AG09309 (cell line): ENCODE data around the gene NCF2.

ENCODE experiments used
- DNase-seq: peaks from one replicate; pipeline ENCODE4 v3.0.0-alpha.2; 2010; ENCODE audit warnings: low read depth
- H3K4me3 ChIP-seq: 2 replicates; pipeline ENCODE4 v1.5.1; 2011; ENCODE audit warnings: mild to moderate bottlenecking, low read depth, low read length, moderate library complexity; ENCODE audit not compliant: control insufficient read depth
- TF ChIP-seq, protein P1 (sequence below): IDR thresholded peaks from 2 replicates; pipeline ENCODE4 v1.5.1; 2011; ENCODE audit warnings: mild to moderate bottlenecking, low read depth, low read length, inconsistent platforms; ENCODE audit not compliant: insufficient read depth, control insufficient read depth; ENCODE audit errors: missing control alignments

NCF2 gene

GRCh38 chr1:183533617-183534174, 56.6 kb downstream of the NCF2 start:
- no peak for DNase-seq
- TF ChIP-seq, protein P1, sequence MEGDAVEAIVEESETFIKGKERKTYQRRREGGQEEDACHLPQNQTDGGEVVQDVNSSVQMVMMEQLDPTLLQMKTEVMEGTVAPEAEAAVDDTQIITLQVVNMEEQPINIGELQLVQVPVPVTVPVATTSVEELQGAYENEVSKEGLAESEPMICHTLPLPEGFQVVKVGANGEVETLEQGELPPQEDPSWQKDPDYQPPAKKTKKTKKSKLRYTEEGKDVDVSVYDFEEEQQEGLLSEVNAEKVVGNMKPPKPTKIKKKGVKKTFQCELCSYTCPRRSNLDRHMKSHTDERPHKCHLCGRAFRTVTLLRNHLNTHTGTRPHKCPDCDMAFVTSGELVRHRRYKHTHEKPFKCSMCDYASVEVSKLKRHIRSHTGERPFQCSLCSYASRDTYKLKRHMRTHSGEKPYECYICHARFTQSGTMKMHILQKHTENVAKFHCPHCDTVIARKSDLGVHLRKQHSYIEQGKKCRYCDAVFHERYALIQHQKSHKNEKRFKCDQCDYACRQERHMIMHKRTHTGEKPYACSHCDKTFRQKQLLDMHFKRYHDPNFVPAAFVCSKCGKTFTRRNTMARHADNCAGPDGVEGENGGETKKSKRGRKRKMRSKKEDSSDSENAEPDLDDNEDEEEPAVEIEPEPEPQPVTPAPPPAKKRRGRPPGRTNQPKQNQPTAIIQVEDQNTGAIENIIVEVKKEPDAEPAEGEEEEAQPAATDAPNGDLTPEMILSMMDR, result no peak
- no peak overlapping the region for H3K4me3 ChIP-seq

GRCh38 chr1:183528577-183528976, 61.7 kb downstream of the NCF2 start:
- no peak for DNase-seq
- TF ChIP-seq, protein P1, result no peak
- H3K4me3 ChIP-seq, result no peak overlapping the region

- no peak for DNase-seq
- TF ChIP-seq, protein P1, result no peak
- H3K4me3 ChIP-seq, result no peak overlapping the region
Measured at GRCh38 chr1:183522104-183522503, 68.2 kb downstream of the NCF2 start.

DNA sequence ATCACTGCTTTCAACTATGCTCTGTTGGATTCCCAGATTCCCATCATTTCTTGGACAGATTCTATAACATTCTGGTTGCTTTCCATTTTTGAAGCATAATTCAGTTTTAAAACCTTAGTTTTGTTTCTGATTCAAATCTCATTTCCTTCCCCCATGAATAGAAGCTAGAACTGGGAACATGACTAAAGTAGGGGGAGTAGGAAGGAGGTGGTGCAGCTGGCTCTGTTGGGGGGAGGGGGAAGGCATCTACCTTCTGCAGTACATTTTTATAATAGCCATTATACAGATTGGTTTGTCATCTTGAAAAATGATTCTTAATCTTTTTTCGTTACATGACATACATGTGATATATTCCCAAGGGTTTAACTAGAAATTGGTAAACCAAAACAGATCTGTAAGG, 69.9 kb downstream of the NCF2 start:
- DNase-seq, result no peak
- no peak overlapping the region for H3K4me3 ChIP-seq
- TF ChIP-seq, protein P1, result no peak

DNA sequence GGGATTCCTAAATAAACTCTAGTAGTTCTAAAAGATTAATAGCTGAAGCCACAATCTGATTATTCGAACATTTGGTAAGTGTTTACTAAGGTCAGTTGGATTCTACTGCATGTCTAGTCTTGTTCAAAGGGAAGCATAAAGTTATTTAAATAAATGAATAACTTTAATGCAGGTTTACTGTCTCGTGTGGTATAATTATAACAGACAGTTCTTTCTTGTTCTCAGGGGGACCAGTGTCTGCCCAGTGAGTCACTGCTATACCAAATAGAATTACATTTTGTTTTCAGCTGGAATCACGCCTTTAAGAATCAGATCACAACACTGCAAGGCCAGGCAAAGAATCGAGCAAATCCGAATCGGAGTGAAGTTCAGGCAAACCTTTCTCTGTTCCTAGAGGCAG, 72.9 kb downstream of the NCF2 start:
- TF ChIP-seq, protein P1, result no peak
- DNase-seq, result no peak
- H3K4me3 ChIP-seq, result no peak overlapping the region

DNA sequence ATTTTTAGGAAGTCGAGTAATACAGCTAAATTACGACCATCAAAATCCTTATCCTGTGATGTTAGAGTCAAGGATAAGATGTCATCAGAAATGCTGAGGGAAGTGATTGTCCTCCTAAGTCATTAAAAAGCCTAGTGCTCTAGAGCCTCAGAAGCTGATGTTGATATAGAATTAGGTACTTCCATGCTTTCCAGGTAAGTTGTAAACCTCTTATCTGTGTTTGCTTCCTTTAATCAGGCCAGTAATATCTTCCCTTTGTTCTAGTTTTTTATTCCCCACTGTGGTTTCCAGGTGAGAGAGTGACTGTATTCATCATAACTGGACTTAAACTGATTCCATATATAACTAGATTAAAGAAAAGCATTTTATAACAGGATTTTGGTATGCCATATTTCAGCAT, 73.5 kb downstream of the NCF2 start:
- no peak for DNase-seq
- H3K4me3 ChIP-seq, result no peak overlapping the region
- TF ChIP-seq, protein P1, result no peak
